PC-9 (cell line): ENCODE data around the gene SCRN2.

Experiments used
- EZH2 ChIP-seq: fragments of 200-600 bp; sonication (generic); IDR thresholded peaks from 2 replicates; pipeline ENCODE4 v1.8.0; 2017; ENCODE audit warnings: antibody characterized with exemption, low read depth
- TF ChIP-seq, protein P1 (sequence below): fragments of 200-600 bp; sonication (generic); conservative IDR thresholded peaks from 2 replicates; pipeline ENCODE4 v1.6.1; 2017; ENCODE audit warnings: mixed run types, antibody characterized with exemption, mild to moderate bottlenecking, moderate library complexity

DNA sequence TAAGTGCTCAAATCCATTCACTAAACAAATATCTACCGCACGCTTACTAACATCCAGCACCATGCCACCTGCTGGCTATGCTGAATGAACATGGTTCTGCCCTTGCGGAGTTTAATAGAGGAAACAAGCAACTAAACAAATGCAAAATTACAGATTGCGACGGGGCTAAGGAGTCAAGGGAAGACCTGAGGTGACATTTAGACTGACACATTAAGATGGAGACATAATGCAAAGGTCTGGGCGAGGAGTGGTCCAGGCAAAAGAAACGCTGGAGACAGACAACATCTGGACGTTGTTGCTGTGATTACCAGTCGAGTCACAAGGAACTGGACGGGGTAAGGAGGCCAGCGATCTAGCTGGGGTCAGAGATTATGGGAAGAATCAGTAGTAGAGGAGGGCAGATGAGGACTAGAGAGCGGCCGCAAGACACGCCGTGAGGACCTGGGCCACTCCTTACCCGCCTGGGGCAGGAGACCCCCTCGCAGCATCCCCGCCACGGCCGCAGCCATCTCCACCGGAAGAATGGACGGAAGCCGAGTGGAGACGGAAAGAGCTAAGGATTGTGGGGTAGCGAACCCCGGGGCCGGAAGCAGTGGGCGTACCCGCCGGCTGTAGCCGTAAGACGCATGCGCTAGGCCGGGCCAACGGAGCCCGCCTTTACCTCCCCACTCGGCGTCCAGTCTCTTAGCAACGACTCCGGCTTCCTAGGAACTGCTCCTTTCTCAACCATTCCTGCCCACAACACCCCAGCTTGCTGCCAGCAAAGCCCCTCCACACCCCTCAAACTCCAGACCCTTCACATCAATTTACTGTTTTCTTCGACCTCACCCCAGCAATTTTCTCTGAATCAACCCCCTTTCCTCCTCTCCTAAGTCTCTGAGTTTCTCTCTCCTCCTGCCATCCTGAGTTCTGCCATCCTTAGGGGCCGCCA is 9.8 kb downstream of the SCRN2 start, which contains the start of the genes LRRC46 and MRPL10:
- TF ChIP-seq, protein P1, sequence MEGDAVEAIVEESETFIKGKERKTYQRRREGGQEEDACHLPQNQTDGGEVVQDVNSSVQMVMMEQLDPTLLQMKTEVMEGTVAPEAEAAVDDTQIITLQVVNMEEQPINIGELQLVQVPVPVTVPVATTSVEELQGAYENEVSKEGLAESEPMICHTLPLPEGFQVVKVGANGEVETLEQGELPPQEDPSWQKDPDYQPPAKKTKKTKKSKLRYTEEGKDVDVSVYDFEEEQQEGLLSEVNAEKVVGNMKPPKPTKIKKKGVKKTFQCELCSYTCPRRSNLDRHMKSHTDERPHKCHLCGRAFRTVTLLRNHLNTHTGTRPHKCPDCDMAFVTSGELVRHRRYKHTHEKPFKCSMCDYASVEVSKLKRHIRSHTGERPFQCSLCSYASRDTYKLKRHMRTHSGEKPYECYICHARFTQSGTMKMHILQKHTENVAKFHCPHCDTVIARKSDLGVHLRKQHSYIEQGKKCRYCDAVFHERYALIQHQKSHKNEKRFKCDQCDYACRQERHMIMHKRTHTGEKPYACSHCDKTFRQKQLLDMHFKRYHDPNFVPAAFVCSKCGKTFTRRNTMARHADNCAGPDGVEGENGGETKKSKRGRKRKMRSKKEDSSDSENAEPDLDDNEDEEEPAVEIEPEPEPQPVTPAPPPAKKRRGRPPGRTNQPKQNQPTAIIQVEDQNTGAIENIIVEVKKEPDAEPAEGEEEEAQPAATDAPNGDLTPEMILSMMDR = peak; percentile 61; the same call in 1 of the 2 replicates
- TF ChIP-seq EZH2 = no peak
